ENCODE data around the gene GHRL.

GRCh38 chr3:10272977-10273376 lies 19.8 kb downstream of the GHRL start:
- TF ChIP-seq EZH2 (IDR thresholded peaks at IDR 0.05; ENCODE audit: borderline replicate concordance, low read depth, low read length, poor library complexity, severe bottlenecking) (no peak), CTCF (conservative IDR thresholded peaks at IDR 0.05; ENCODE audit: low read depth, low read length) (no peak)

Measured in A673 (cell line).